H1 (cell line): Measurements from ENCODE around the gene ERMARD. TPM values are rescaled to one million over a fixed set of nuclear protein-coding genes. Genes with fewer than 3 reads are reported as not detected.

Source experiments
- ASH2L ChIP-seq: fragments of 200-600, 300-600 bp; sonication (generic); IDR thresholded peaks from one replicate; pipeline ENCODE4 v1.7.1; 2017; ENCODE audit warnings: low read length
- EP300 ChIP-seq, 2 experiments: IDR thresholded peaks; 1 replicate in 1 of 2; 2 replicates in 1 of 2; pipeline ENCODE4 v1.6.1; 2011 to 2012; ENCODE audit warnings: low read depth in 2 of 2, low read length in 2 of 2, mild to moderate bottlenecking in 2 of 2, borderline replicate concordance in 1 of 2, inconsistent platforms in 1 of 2, moderate library complexity in 1 of 2
- EZH2 ChIP-seq: fragments of 200-600 bp; sonication (generic); IDR thresholded peaks from 2 replicates; pipeline ENCODE4 v1.7.1; 2012; ENCODE audit warnings: low read depth, mild to moderate bottlenecking, moderate library complexity, low read length, inconsistent platforms; ENCODE audit not compliant: severe bottlenecking
- HDAC6 ChIP-seq: IDR thresholded peaks from one replicate; pipeline ENCODE4 v1.7.1; 2012; ENCODE audit warnings: low read depth, mild to moderate bottlenecking, inconsistent platforms, low read length, moderate library complexity
- MAFK ChIP-seq: IDR thresholded peaks from 2 replicates; pipeline ENCODE4 v1.6.1; 2012; ENCODE audit warnings: low read depth, mild to moderate bottlenecking, improper control_type of control experiment, low read length
- POLR2AphosphoS5 ChIP-seq: IDR thresholded peaks from 2 replicates; pipeline ENCODE4 v1.6.1; 2011; ENCODE audit warnings: low read depth, low read length
- TAF7 ChIP-seq: optimal IDR thresholded peaks from 2 replicates; pipeline ENCODE3; 2011; ENCODE audit warnings: low read depth, mild to moderate bottlenecking, inconsistent platforms, low read length, moderate library complexity, borderline replicate concordance
- polyA plus RNA-seq, 7 experiments: library from polyadenylated mRNA; depleted of rRNA in 3 of 7; stranded (reverse) in 5 of 7; unstranded in 2 of 7; fragments of >200 nt in 5 of 7; fragments of 200-250 nt in 2 of 7; gene quantifications; 1 replicate in 5 of 7; 2 replicates in 1 of 7; 4 replicates in 1 of 7; pipeline versions ENCODE4 v1.2.1 to v1.2.3, GENCODE V29; 2011 to 2013; ENCODE audit warnings: missing spikeins in 2 of 7, mixed read lengths in 2 of 7
- total RNA-seq: library from RNA; stranded (reverse); fragmentation: NEBNext Ultra II Directional; extraction: Animal tissue kit (Norgen Biotek cat#: 25700); gene quantifications from 2 replicates; pipeline ENCODE4 v1.2.1, GENCODE V29; 2021

ERMARD gene
- total and polyA plus RNA-seq, 2 of the 8 experiments (the other 6 are each of a cell fraction or from before 2014, with no cell fraction given) = 12.2 to 25.6 TPM

- TF ChIP-seq MAFK = no peak
- TF ChIP-seq EP300 (IDR thresholded peaks at IDR 0.05; ENCODE audit: borderline replicate concordance in 1 of 2, low read depth in 2 of 2, low read length in 2 of 2) = no peak
- no peak for TF ChIP-seq ASH2L
- TF ChIP-seq POLR2AphosphoS5 = no peak
- TF ChIP-seq EZH2 = no peak
- TF ChIP-seq TAF7 = no peak
- TF ChIP-seq HDAC6 = no peak
These were observed 27.2 kb downstream of the ERMARD start (continued) for GRCh38 chr6:169778646-169779045.
